H1 (cell line): Measurements from ENCODE around the gene RAD51B. TPM values are rescaled to one million over a fixed set of nuclear protein-coding genes. Genes with fewer than 3 reads are reported as not detected.

Source experiments
- CHD2 ChIP-seq: IDR thresholded peaks from 2 replicates; pipeline ENCODE4 v1.6.1; 2012; ENCODE audit warnings: low read length, improper control_type of control experiment
- EGR1 ChIP-seq: IDR thresholded peaks from 2 replicates; pipeline ENCODE4 v1.6.1; 2011; ENCODE audit warnings: low read depth, low read length, borderline replicate concordance
- GABPA ChIP-seq: IDR thresholded peaks from 2 replicates; pipeline ENCODE4 v1.6.1; 2011; ENCODE audit warnings: mild to moderate bottlenecking, low read length, moderate library complexity, borderline replicate concordance; ENCODE audit not compliant: insufficient read depth
- polyA plus RNA-seq, 7 experiments: library from polyadenylated mRNA; depleted of rRNA in 3 of 7; stranded (reverse) in 5 of 7; unstranded in 2 of 7; fragments of >200 nt in 5 of 7; fragments of 200-250 nt in 2 of 7; gene quantifications; 1 replicate in 5 of 7; 2 replicates in 1 of 7; 4 replicates in 1 of 7; pipeline versions ENCODE4 v1.2.1 to v1.2.3, GENCODE V29; 2011 to 2013; ENCODE audit warnings: missing spikeins in 2 of 7, mixed read lengths in 2 of 7
- total RNA-seq: library from RNA; stranded (reverse); fragmentation: NEBNext Ultra II Directional; extraction: Animal tissue kit (Norgen Biotek cat#: 25700); gene quantifications from 2 replicates; pipeline ENCODE4 v1.2.1, GENCODE V29; 2021
- TF ChIP-seq, protein P1 (sequence below), 3 experiments: IDR thresholded peaks; 1 replicate in 2 of 3; 2 replicates in 1 of 3; pipeline versions ENCODE4 v1.5.1 to v1.6.1; 2011; ENCODE audit warnings: low read length in 3 of 3, mild to moderate bottlenecking in 3 of 3, inconsistent platforms in 2 of 3, low read depth in 1 of 3, moderate library complexity in 1 of 3; ENCODE audit not compliant: insufficient read depth in 1 of 3; ENCODE audit errors: control extremely low read depth in 1 of 3

RAD51B gene
- total and polyA plus RNA-seq, 2 of the 8 experiments (the other 6 are each of a cell fraction or from before 2014, with no cell fraction given), result 3.9 to 14.9 TPM

DNA sequence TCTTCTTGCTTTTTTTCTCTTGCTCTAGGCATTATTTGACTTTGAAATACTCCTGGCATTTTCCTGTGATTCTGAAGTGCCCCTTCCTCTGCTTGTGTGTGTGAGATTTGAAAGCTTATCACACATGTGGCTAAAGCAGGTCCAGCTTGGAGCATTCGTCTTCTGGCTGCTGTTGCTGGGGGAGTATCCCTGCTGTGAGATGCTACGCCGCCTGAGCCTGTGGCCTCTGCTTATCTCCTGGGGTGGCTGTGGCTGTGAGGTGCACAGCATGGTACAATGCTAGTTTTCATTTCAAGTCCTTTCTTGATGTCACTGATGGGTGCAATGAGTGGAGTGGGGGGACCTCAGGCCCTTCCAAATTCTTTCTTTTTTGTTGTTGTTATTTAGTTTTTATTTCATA, 601.5 kb downstream of the RAD51B start (continued):
- no peak for TF ChIP-seq CHD2
- TF ChIP-seq EGR1, result no peak
- TF ChIP-seq, protein P1, sequence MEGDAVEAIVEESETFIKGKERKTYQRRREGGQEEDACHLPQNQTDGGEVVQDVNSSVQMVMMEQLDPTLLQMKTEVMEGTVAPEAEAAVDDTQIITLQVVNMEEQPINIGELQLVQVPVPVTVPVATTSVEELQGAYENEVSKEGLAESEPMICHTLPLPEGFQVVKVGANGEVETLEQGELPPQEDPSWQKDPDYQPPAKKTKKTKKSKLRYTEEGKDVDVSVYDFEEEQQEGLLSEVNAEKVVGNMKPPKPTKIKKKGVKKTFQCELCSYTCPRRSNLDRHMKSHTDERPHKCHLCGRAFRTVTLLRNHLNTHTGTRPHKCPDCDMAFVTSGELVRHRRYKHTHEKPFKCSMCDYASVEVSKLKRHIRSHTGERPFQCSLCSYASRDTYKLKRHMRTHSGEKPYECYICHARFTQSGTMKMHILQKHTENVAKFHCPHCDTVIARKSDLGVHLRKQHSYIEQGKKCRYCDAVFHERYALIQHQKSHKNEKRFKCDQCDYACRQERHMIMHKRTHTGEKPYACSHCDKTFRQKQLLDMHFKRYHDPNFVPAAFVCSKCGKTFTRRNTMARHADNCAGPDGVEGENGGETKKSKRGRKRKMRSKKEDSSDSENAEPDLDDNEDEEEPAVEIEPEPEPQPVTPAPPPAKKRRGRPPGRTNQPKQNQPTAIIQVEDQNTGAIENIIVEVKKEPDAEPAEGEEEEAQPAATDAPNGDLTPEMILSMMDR (IDR thresholded peaks at IDR 0.05; ENCODE audit: control extremely low read depth in 1 of 3, insufficient read depth in 1 of 3, low read depth in 1 of 3, low read length in 3 of 3), result no peak
- TF ChIP-seq GABPA, result no peak
